HG03039 (cell line): Measurements from ENCODE around the gene ATP2B1.

Experiments
- ATAC-seq: cut with Tn5 transposase; IDR thresholded peaks from one replicate; pipeline ENCODE4 v1.9.1; 2021; ENCODE audit warnings: mild to moderate bottlenecking, moderate library complexity; ENCODE audit not compliant: unreplicated experiment

Gene ATP2B1

DNA sequence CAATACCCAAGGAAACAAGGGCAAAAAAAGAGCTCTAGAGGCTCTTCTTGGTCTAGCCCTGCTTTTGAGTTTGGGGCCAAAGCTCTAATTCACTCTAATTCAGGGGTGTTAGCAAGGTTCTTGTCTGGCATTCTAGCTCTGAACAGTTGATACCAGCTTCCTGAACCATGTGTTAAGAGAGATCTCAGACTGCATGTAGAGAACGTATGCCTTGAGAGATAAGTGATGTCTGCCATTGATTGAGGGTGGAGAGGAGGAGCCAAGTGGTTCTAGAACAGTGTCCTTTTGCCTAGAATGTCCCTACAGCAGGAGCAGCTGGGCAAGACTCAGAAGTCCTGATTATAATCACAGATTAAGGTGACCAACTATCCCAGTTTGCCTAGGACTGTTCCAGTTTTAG lies 164.6 kb downstream of the ATP2B1 start:
- ATAC-seq = no peak

DNA sequence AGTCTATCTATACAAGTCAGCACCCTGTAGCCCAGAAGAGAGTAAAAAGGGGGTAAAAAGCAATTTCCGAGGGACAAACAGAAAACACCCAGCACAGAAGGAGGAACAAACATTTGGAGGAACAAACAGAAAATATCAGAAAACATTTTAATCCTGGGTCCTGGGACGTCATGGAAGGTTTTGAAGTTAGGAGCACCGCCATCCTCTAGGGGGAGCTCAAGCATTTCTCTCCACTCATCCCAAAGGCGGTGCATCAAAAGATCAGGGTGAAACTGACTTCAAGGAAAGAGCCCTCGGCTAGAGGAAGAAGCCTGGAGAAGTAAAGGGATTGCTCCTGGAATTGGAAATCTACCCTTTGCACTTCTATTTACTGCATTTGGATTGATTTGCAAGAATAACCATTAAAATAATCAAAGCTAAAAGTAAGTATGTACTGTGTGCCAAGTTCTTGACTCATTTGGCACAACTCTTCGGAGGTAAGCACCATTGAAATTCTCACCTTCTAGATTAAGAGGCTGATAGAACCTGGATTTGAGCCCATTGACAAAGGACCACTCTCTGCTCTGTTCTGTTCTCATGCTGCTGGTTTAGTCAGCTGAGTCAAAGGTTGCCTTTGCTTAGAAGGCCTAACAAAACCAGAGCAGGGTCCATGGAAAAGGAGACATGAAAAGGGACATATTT lies 165.6 kb downstream of the ATP2B1 start:
- ATAC-seq = peak; percentile 71

DNA sequence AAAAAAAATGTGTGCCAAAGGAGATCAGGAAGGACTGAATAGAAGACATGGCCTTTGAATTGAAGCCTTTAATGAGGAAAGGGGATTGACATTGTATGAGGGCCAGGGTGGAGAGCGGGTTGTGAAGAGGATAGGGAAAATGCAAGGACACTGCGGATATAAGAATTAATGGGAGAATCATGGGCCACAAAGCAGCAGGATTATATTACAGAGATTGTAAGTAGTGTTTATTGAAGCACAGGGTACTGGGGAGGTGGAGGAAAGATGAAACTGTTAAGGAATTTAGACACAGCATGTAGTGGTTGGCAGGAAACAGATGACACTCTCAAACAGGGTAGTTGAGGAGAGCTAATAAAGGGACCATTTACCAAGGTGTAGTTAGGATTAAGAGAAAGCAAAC lies 166.4 kb downstream of the ATP2B1 start:
- ATAC-seq = no peak

DNA sequence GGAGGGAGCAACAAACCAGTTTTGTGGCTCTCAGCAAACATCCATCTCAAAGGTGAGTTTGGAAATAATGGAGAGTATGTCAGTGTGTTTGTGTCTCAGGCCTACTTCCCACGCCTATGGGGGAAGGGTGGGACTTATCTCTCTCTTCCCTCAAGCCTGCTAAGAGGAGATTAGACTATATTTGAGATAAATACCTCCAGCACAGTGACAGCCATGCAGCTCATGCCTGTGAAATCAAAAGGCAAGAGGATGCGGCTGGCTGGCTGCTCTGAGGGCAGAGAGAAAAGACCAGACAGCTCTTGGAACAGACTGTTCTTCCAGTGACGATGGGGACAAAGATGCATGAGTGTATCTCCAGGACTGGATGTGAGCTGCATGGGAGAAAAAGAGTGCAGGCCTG lies 168.1 kb downstream of the ATP2B1 start:
- no peak for ATAC-seq

DNA sequence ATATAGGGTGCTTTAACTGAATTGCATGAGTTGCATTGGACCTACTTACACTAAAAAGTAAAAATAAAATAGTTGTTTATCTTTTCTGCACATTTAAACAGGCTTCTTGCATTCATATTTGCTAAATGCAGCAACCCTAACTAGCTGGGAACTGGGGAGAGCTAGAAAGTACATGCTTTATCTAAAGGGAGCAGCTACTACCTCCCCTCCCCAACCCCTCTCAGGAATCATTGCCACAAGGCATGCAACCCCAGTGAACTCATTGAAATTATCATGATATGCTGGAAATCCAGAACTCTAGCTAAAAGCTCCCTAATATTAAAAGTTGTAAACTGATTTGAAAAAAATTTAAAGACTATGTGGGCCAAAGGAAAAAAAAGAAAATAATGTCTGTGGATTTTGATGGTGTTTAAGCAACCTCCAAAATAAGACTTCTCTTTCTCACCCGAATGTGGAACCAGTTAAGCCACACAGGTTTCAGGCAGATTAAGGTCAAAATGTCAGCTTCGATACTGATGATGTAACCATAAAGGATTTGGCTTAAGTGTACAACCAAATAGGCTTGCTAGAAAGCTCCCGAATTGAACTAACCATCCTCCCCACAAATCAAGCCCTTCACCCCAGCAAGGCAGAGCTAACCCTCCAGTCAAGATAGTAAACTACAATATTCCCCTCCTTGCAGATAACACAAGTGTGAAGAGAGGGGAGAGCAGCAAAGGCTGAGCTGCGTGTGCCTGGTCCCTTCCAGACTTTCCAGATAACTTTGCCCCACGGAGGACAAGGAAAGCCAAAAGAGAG lies 169.0 kb downstream of the ATP2B1 start:
- no peak for ATAC-seq

DNA sequence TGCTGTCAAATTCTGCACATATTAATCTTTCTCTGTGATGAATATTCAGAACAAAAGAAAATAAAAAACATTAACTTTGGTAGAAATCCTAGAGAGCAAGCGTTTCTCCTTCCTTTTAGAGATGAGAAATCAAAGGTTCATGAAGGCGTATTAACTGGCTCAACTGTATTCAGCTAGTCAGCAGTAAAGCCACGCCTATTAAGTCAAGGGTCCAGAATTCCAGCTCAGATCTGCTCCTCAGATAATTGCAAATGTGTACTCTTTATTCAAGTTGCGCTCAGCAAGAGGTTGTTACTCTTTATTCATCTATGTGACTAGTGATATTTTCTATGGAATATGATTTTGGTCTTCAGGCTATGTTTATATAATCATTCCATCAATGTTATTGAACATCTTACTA lies 169.7 kb downstream of the ATP2B1 start:
- ATAC-seq = no peak
